ACHN (cell line): Measurements from ENCODE around the gene SLC25A41.

ENCODE experiments used
- DNase-seq: peaks from one replicate; pipeline ENCODE4 v3.0.0-alpha.2; 2015
- in situ Hi-C: cut with HindIII; loops from 2 replicates; pipeline ENCODE4 v1.10.0; 2017; ENCODE audit warnings: low sequenced_read_pairs, low pct_ligation_motif_present, low pct_unique_long_range_greater_than_20kb

The SLC25A41 gene

GRCh38 chr19:6433663-6434062 is at the start of gene SLC25A41:
SLC25A41 (minus strand) TSS chr19:6433763; CDS start chr19:6433693, 70 bp downstream.
- DNase-seq, result no peak
- in situ Hi-C loops, result no loop called here

GRCh38 chr19:6483235-6483634 is 49.7 kb upstream of the SLC25A41 start:
- in situ Hi-C loops, result no loop called here

GRCh38 chr19:6482343-6482686 is 48.8 kb upstream of the SLC25A41 start:
- in situ Hi-C loops, result no loop called here
- DNase-seq, result no peak

More at GRCh38 chr19:6483235-6483634, 49.7 kb upstream of the SLC25A41 start:
- no peak for DNase-seq

- in situ Hi-C loops, result no loop called here
- DNase-seq, result peak; percentile 39
Observed at GRCh38 chr19:6481541-6482342, 48.2 kb upstream of the SLC25A41 start, which contains the start of gene DENND1C. DENND1C (minus strand) TSS chr19:6481787; CDS start chr19:6481695, 92 bp downstream.

GRCh38 chr19:6480848-6481415 is 47.4 kb upstream of the SLC25A41 start:
- no peak for DNase-seq
- in situ Hi-C loops, result no loop called here

- in situ Hi-C loops, result no loop called here
- no peak for DNase-seq
Observed at GRCh38 chr19:6479836-6480398, 46.4 kb upstream of the SLC25A41 start.

GRCh38 chr19:6478815-6479214 is 45.3 kb upstream of the SLC25A41 start:
- in situ Hi-C loops, result no loop called here

GRCh38 chr19:6476896-6477431 is 43.4 kb upstream of the SLC25A41 start:
- in situ Hi-C loops, result no loop called here

More at GRCh38 chr19:6478815-6479214, 45.3 kb upstream of the SLC25A41 start:
- no peak for DNase-seq

GRCh38 chr19:6476155-6476895 is 42.8 kb upstream of the SLC25A41 start:
- in situ Hi-C loops, result no loop called here
- peak; percentile 82 for DNase-seq

More at GRCh38 chr19:6476896-6477431, 43.4 kb upstream of the SLC25A41 start:
- no peak for DNase-seq

GRCh38 chr19:6475321-6476108 is 42.0 kb upstream of the SLC25A41 start:
- DNase-seq, result no peak
- in situ Hi-C loops, result no loop called here

GRCh38 chr19:6473647-6474046 is 40.1 kb upstream of the SLC25A41 start:
- DNase-seq, result no peak
- in situ Hi-C loops, result no loop called here

- DNase-seq, result no peak
- in situ Hi-C loops, result no loop called here
Observed at GRCh38 chr19:6472713-6473112, 39.1 kb upstream of the SLC25A41 start.

- DNase-seq, result no peak
- in situ Hi-C loops, result no loop called here
Observed at GRCh38 chr19:6471076-6471475, 37.5 kb upstream of the SLC25A41 start.

GRCh38 chr19:6470173-6470572 is 36.6 kb upstream of the SLC25A41 start:
- DNase-seq, result no peak
- in situ Hi-C loops, result no loop called here

GRCh38 chr19:6467384-6467783 is 33.8 kb upstream of the SLC25A41 start:
- no peak for DNase-seq
- in situ Hi-C loops, result no loop called here

- no peak for DNase-seq
- in situ Hi-C loops, result no loop called here
Observed at GRCh38 chr19:6466526-6467248, 33.1 kb upstream of the SLC25A41 start.

GRCh38 chr19:6465663-6466062 is 32.1 kb upstream of the SLC25A41 start:
- in situ Hi-C loops, result no loop called here

More at GRCh38 chr19:6465663-6466062, 32.1 kb upstream of the SLC25A41 start:
- DNase-seq, result no peak
